H9 (cell line): ENCODE measurements around the gene WDR36. TPM values are rescaled to one million over a fixed set of nuclear protein-coding genes. Genes with fewer than 3 reads are reported as not detected.

Experiments
- DNase-seq: peaks from one replicate; pipeline ENCODE4 v3.0.0-alpha.2; 2017
- H2AFZ ChIP-seq: one replicate; pipeline ENCODE4 v1.6.1; 2013; ENCODE audit warnings: mild to moderate bottlenecking, low read length, control low read depth, moderate library complexity
- H2AK5ac ChIP-seq: 2 replicates; pipeline ENCODE4 v1.6.1; 2013; ENCODE audit warnings: low read length, control low read depth, mixed read lengths; ENCODE audit not compliant: insufficient read length
- H2BK120ac ChIP-seq: one replicate; pipeline ENCODE4 v1.6.1; 2013; ENCODE audit warnings: low read depth, mild to moderate bottlenecking, low read length, control low read depth, inconsistent platforms; ENCODE audit not compliant: poor library complexity, severe bottlenecking
- H2BK12ac ChIP-seq: 2 replicates; pipeline ENCODE4 v1.6.1; 2013; ENCODE audit warnings: low read length, control low read depth, mixed read lengths, low read depth; ENCODE audit not compliant: insufficient read length
- H2BK15ac ChIP-seq: 2 replicates; pipeline ENCODE4 v1.6.1; 2013; ENCODE audit warnings: low read depth, low read length, control low read depth
- H2BK20ac ChIP-seq: one replicate; pipeline ENCODE4 v1.6.1; 2013; ENCODE audit warnings: low read depth, mild to moderate bottlenecking, low read length, control low read depth, inconsistent platforms; ENCODE audit not compliant: poor library complexity, severe bottlenecking
- H2BK5ac ChIP-seq: 2 replicates; pipeline ENCODE4 v1.6.1; 2013; ENCODE audit warnings: low read length, control low read depth, mixed read lengths; ENCODE audit not compliant: insufficient read length
- H3K14ac ChIP-seq: 2 replicates; pipeline ENCODE4 v1.6.1; 2013; ENCODE audit warnings: low read length, control low read depth; ENCODE audit not compliant: insufficient read depth
- H3K18ac ChIP-seq: 2 replicates; pipeline ENCODE4 v1.6.1; 2013; ENCODE audit warnings: low read depth, mild to moderate bottlenecking, mixed read lengths, low read length, control low read depth; ENCODE audit not compliant: insufficient read length
- H3K23ac ChIP-seq: 2 replicates; pipeline ENCODE4 v1.6.1; 2013; ENCODE audit warnings: low read length, control low read depth, mixed read lengths, low read depth; ENCODE audit not compliant: insufficient read length
- H3K23me2 ChIP-seq: 2 replicates; pipeline ENCODE4 v1.6.1; 2013; ENCODE audit warnings: low read depth, mild to moderate bottlenecking, mixed read lengths, low read length, control low read depth; ENCODE audit not compliant: insufficient read length, poor library complexity, severe bottlenecking
- H3K27ac ChIP-seq: 2 replicates; pipeline ENCODE4 v1.5.1; 2013; ENCODE audit warnings: low read length, control low read depth, mixed read lengths, low read depth; ENCODE audit not compliant: insufficient read length
- H3K27me3 ChIP-seq: 2 replicates; pipeline ENCODE4 v1.6.1; 2013; ENCODE audit warnings: low read length, control low read depth, inconsistent platforms; ENCODE audit not compliant: insufficient read depth
- H3K4ac ChIP-seq: 2 replicates; pipeline ENCODE4 v1.6.1; 2013; ENCODE audit warnings: low read depth, mild to moderate bottlenecking, control low read depth, inconsistent platforms, low read length, moderate library complexity
- H3K4me1 ChIP-seq: 2 replicates; pipeline ENCODE4 v1.6.1; 2013; ENCODE audit warnings: low read length, control low read depth, inconsistent platforms; ENCODE audit not compliant: insufficient read depth
- H3K4me2 ChIP-seq: 2 replicates; pipeline ENCODE4 v1.6.1; 2013; ENCODE audit warnings: low read length, control low read depth, mixed read lengths; ENCODE audit not compliant: insufficient read length, insufficient read depth
- H3K56ac ChIP-seq: 2 replicates; pipeline ENCODE4 v1.6.1; 2013; ENCODE audit warnings: low read depth, mild to moderate bottlenecking, mixed read lengths, low read length, control low read depth; ENCODE audit not compliant: insufficient read length
- H3K79me1 ChIP-seq: 2 replicates; pipeline ENCODE4 v1.6.1; 2013; ENCODE audit warnings: low read depth, mild to moderate bottlenecking, moderate library complexity, low read length, control low read depth, inconsistent platforms; ENCODE audit not compliant: insufficient read depth, poor library complexity, severe bottlenecking
- H3K79me2 ChIP-seq: 2 replicates; pipeline ENCODE4 v1.6.1; 2013; ENCODE audit warnings: low read length, control low read depth, inconsistent platforms; ENCODE audit not compliant: insufficient read depth
- H3K9ac ChIP-seq: 2 replicates; pipeline ENCODE4 v1.6.1; 2013; ENCODE audit warnings: low read length, control low read depth, mixed read lengths; ENCODE audit not compliant: insufficient read length; ENCODE audit errors: extremely low read depth
- H3K9me3 ChIP-seq: one replicate; pipeline ENCODE4 v1.6.1; 2013; ENCODE audit warnings: low read depth, low read length, inconsistent platforms; ENCODE audit not compliant: control insufficient read depth
- H3T11ph ChIP-seq: one replicate; pipeline ENCODE4 v1.6.1; 2013; ENCODE audit warnings: mild to moderate bottlenecking, low read length, control low read depth, inconsistent platforms
- H4K20me1 ChIP-seq: one replicate; pipeline ENCODE4 v1.6.1; 2013; ENCODE audit not compliant: control insufficient read depth, insufficient read length, insufficient read depth
- H4K5ac ChIP-seq: 2 replicates; pipeline ENCODE4 v1.6.1; 2013; ENCODE audit warnings: low read depth, mild to moderate bottlenecking, mixed read lengths, low read length, control low read depth; ENCODE audit not compliant: insufficient read length
- H4K8ac ChIP-seq: replicated peaks from 2 replicates; pipeline ENCODE4 v1.6.1; 2013; ENCODE audit warnings: low read length, control low read depth, mixed read lengths, low read depth; ENCODE audit not compliant: insufficient read length
- H4K91ac ChIP-seq: 2 replicates; pipeline ENCODE4 v1.6.1; 2013; ENCODE audit warnings: low read depth, mild to moderate bottlenecking, moderate library complexity, mixed read lengths, low read length, control low read depth; ENCODE audit not compliant: insufficient read length
- H3K27ac Mint-ChIP-seq, 3 experiments: 2 replicates in 2 of 3; 3 replicates in 1 of 3; pipeline ENCODE4 v1.8.0; 2020 to 2021; ENCODE audit warnings: mixed read lengths in 3 of 3, mild to moderate bottlenecking in 1 of 3, moderate library complexity in 1 of 3
- H3K27me3 Mint-ChIP-seq: 2 replicates; pipeline ENCODE4 v1.8.0; 2021; ENCODE audit warnings: low read depth, mild to moderate bottlenecking, moderate library complexity, mixed read lengths
- H3K36me3 Mint-ChIP-seq, 3 experiments: 2 replicates in 2 of 3; 3 replicates in 1 of 3; pipeline ENCODE4 v1.8.0; 2020 to 2021; ENCODE audit warnings: low read depth in 3 of 3, mixed read lengths in 3 of 3; ENCODE audit not compliant: insufficient read depth in 1 of 3
- H3K4me1 Mint-ChIP-seq, 2 experiments: 2 replicates each; pipeline ENCODE4 v1.8.0; 2020; ENCODE audit warnings: mixed read lengths in 2 of 2
- H3K4me3 Mint-ChIP-seq, 2 experiments: 2 replicates in 1 of 2; 3 replicates in 1 of 2; pipeline ENCODE4 v1.8.0; 2020 to 2021; ENCODE audit warnings: mild to moderate bottlenecking in 2 of 2, mixed read lengths in 2 of 2, moderate library complexity in 1 of 2
- H3K9me3 Mint-ChIP-seq, 2 experiments: 2 replicates in 1 of 2; 3 replicates in 1 of 2; pipeline ENCODE4 v1.8.0; 2020; ENCODE audit warnings: mild to moderate bottlenecking in 2 of 2, mixed read lengths in 2 of 2, moderate library complexity in 1 of 2
- total RNA-seq: library from RNA; stranded (reverse); gene quantifications from 2 replicates; pipeline ENCODE4 v1.2.1, GENCODE V29; 2021
- TF ChIP-seq, protein P1 (sequence below): fragments of 200-600 bp; sonication (generic); conservative IDR thresholded peaks from 3 replicates; pipeline ENCODE4 v1.8.0; 2021; ENCODE audit warnings: antibody characterized with exemption, mild to moderate bottlenecking

WDR36 gene
- total RNA-seq, 1 experiment from 2014 or later: 42.0 TPM

DNA sequence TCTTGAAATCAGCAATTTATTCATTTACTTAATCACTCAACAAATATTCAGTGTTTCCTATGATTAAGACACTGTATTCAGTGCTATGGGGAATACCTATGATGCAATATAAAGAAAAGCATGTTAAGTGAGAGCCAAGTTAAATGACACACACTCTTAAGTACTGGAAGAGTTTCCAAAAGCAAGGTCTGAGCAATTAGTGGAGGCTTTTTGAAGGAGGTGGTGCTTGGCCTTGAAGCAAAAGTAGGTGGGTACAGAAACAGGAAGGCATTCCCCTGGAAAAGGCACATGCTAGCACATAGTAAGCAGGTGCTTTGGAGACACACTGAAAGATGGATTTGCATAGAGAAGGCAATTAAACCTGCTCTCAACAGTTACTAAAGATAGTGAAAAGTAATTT lies 16.6 kb upstream of the WDR36 start:
- H3K27ac Mint-ChIP-seq: no peak overlapping the region
- no peak overlapping the region for H3T11ph ChIP-seq
- no peak for DNase-seq
- no peak overlapping the region for H3K14ac ChIP-seq
- H3K4me2 ChIP-seq: no peak overlapping the region
- H2AFZ ChIP-seq: no peak overlapping the region
- no peak overlapping the region for H3K27ac ChIP-seq
- no peak overlapping the region for H3K4ac ChIP-seq
- no peaks in the 10 kb centered on the region for H3K36me3 Mint-ChIP-seq
- H4K5ac ChIP-seq: no peak overlapping the region
- peaks cover 12% of the 10 kb centered on the region for H3K23me2 ChIP-seq
- no peaks in the 10 kb centered on the region for H3K79me1 ChIP-seq
- no peaks in the 10 kb centered on the region; the same call in 1 of the 2 replicates for H3K4me1 ChIP-seq
- H3K4me3 Mint-ChIP-seq: no peak overlapping the region
- H3K9me3 Mint-ChIP-seq: no peaks in the 10 kb centered on the region
- peaks cover 12 to 16% of the 10 kb centered on the region in 2 experiments for H3K4me1 Mint-ChIP-seq
- no peak overlapping the region for H2BK120ac ChIP-seq
- TF ChIP-seq, protein P1, sequence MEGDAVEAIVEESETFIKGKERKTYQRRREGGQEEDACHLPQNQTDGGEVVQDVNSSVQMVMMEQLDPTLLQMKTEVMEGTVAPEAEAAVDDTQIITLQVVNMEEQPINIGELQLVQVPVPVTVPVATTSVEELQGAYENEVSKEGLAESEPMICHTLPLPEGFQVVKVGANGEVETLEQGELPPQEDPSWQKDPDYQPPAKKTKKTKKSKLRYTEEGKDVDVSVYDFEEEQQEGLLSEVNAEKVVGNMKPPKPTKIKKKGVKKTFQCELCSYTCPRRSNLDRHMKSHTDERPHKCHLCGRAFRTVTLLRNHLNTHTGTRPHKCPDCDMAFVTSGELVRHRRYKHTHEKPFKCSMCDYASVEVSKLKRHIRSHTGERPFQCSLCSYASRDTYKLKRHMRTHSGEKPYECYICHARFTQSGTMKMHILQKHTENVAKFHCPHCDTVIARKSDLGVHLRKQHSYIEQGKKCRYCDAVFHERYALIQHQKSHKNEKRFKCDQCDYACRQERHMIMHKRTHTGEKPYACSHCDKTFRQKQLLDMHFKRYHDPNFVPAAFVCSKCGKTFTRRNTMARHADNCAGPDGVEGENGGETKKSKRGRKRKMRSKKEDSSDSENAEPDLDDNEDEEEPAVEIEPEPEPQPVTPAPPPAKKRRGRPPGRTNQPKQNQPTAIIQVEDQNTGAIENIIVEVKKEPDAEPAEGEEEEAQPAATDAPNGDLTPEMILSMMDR: no peak
- no peak overlapping the region for H2BK12ac ChIP-seq
- no peak overlapping the region for H3K23ac ChIP-seq
- no peak overlapping the region for H2BK15ac ChIP-seq
- no peak overlapping the region for H4K91ac ChIP-seq
- H2BK20ac ChIP-seq: no peak overlapping the region
- no peak overlapping the region for H4K8ac ChIP-seq
- H3K9ac ChIP-seq: no peak overlapping the region
- no peaks in the 10 kb centered on the region for H3K79me2 ChIP-seq
- H3K56ac ChIP-seq: no peak overlapping the region
- no peaks in the 10 kb centered on the region for H3K9me3 ChIP-seq
- H3K27me3 Mint-ChIP-seq: peaks cover 49% of the 10 kb centered on the region
- peaks cover 18% of the 10 kb centered on the region; the same call in 1 of the 2 replicates for H3K27me3 ChIP-seq
- H4K20me1 ChIP-seq: no peaks in the 10 kb centered on the region
- no peak overlapping the region for H3K18ac ChIP-seq
- H2BK5ac ChIP-seq: no peak overlapping the region
- no peak overlapping the region for H2AK5ac ChIP-seq
